HepG2 (cell line): Measurements from ENCODE around the gene PRR23E. TPM values are rescaled to one million over a fixed set of nuclear protein-coding genes. Genes with fewer than 3 reads are reported as not detected.

ENCODE experiments used
- ATAC-seq: fragments of 200-7000 bp; cut with Tn5 transposase; 3 replicates; pipeline ENCODE4 v1.9.1; 2020; ENCODE audit warnings: mild to moderate bottlenecking, moderate library complexity
- BruUV-seq: library from RNA; stranded (reverse); fragments of 400-500 nt; replicated peaks from 2 replicates; lab custom pipeline; 2021; lab: Mats Ljungman, UMichigan
- CTCF ChIA-PET: fragments of 300-600 bp; formaldehyde crosslinking; extraction: SDS; loops from one replicate; lab custom pipeline; 2021; ENCODE audit warnings: low total read pairs, inconsistent platforms, low intra/inter-chr PET ratio; lab: Yijun Ruan, JAX
- POLR2A ChIA-PET: fragments of 350-600 bp; sonication (Branson Sonifier 250); formaldehyde crosslinking; loops from one replicate; lab custom pipeline; 2020; ENCODE audit warnings: antibody characterized with exemption, inconsistent platforms; lab: Yijun Ruan, JAX
- DNase-seq: peaks from one replicate; pipeline ENCODE4 v3.0.0-alpha.2; 2015; ENCODE audit warnings: low spot score
- FAIRE-seq: peaks from 3 replicates; lab custom pipeline; 2011; peaks lifted over from hg19 to GRCh38; lab: Jason Lieb, UNC
- H2AFZ ChIP-seq: one replicate; pipeline ENCODE4 v1.6.1; 2011; ENCODE audit warnings: low read length, inconsistent platforms
- H3K27ac ChIP-seq: fragments of 300-600 bp; 3 replicates; pipeline ENCODE4 v1.8.0; 2011; ENCODE audit warnings: mixed run types, mild to moderate bottlenecking, mixed read lengths, low read length, inconsistent platforms; ENCODE audit not compliant: insufficient read depth; ENCODE audit errors: extremely low read length
- H3K27me3 ChIP-seq, 2 experiments: fragments of 200-600 bp in 1 of 2; 2 replicates in 1 of 2; 3 replicates in 1 of 2; pipeline versions ENCODE4 v1.6.0 to v1.8.0; 2011; ENCODE audit warnings: low read length in 2 of 2, mild to moderate bottlenecking in 2 of 2, moderate library complexity in 2 of 2, inconsistent platforms in 1 of 2; ENCODE audit not compliant: insufficient read depth in 2 of 2, control insufficient read depth in 1 of 2
- H3K36me3 ChIP-seq, 2 experiments: fragments of 200-600 bp in 1 of 2; replicated peaks in 1 of 2; 2 replicates in 1 of 2; 3 replicates in 1 of 2; pipeline versions ENCODE4 v1.5.1 to v1.8.0; 2011; ENCODE audit warnings: low read length in 2 of 2, inconsistent platforms in 1 of 2; ENCODE audit not compliant: insufficient read depth in 2 of 2, control insufficient read depth in 1 of 2
- H3K4me1 ChIP-seq: 2 replicates; pipeline ENCODE4 v1.5.1; 2012; ENCODE audit warnings: low read length, inconsistent platforms; ENCODE audit not compliant: insufficient read depth
- H3K4me2 ChIP-seq: 2 replicates; pipeline ENCODE4 v1.6.0; 2011; ENCODE audit warnings: low read depth, low read length, inconsistent platforms
- H3K4me3 ChIP-seq, 3 experiments: fragments of 200-600 bp in 1 of 3; sonication (generic), shearing (Covaris generic) in 1 of 3; replicated peaks in 1 of 3; 2 replicates each; pipeline ENCODE4 v1.5.1; 2011 to 2016; ENCODE audit warnings: low read length in 3 of 3, inconsistent platforms in 2 of 3, low read depth in 2 of 3, mild to moderate bottlenecking in 2 of 3, control low read depth in 1 of 3, mixed read lengths in 1 of 3; ENCODE audit not compliant: insufficient read depth in 1 of 3
- H3K79me2 ChIP-seq: one replicate; pipeline ENCODE4 v1.6.1; 2011; ENCODE audit warnings: low read length, inconsistent platforms; ENCODE audit not compliant: insufficient read depth
- H3K9ac ChIP-seq: 2 replicates; pipeline ENCODE4 v1.6.0; 2011; ENCODE audit warnings: mild to moderate bottlenecking, low read depth, low read length, inconsistent platforms; ENCODE audit not compliant: insufficient read depth
- H3K9me3 ChIP-seq: 2 replicates; pipeline ENCODE4 v1.5.1; 2012; ENCODE audit warnings: mild to moderate bottlenecking, low read length
- H4K20me1 ChIP-seq: 2 replicates; pipeline ENCODE4 v1.6.0; 2011; ENCODE audit warnings: inconsistent platforms, mild to moderate bottlenecking, low read length, moderate library complexity; ENCODE audit not compliant: insufficient read depth
- GPN1 ChIP-seq: sonication (generic); formaldehyde crosslinking; IDR thresholded peaks from 2 replicates; pipeline ENCODE4 v1.5.1; 2020; ENCODE audit warnings: missing genetic modification reagents, borderline replicate concordance
- RFXANK ChIP-seq: IDR thresholded peaks from 2 replicates; pipeline ENCODE4 v1.6.1; 2016
- SRY ChIP-seq: sonication (generic); formaldehyde crosslinking; IDR thresholded peaks from 2 replicates; pipeline ENCODE4 v1.8.0; 2022; ENCODE audit warnings: mild to moderate bottlenecking, missing genetic modification reagents
- SSRP1 ChIP-seq: IDR thresholded peaks from 2 replicates; pipeline ENCODE4 v1.6.1; 2016; ENCODE audit warnings: control low read depth
- WGBS: methylation state at CpG from one replicate; pipeline ENCODE4 v1.1.6; 2017; ENCODE audit warnings: low lambda C conversion rate; 5-methylcytosine and 5-hydroxymethylcytosine counted together
- in situ Hi-C: cut with HindIII; loops from 2 replicates; pipeline ENCODE4 v1.10.0; 2017; ENCODE audit warnings: low pct_unique_long_range_greater_than_20kb; ENCODE audit not compliant: extremely low pct_ligation_motif_present
- intact Hi-C: fragments of 100-400 bp; cut with micrococcal nuclease; formaldehyde crosslinking; loops from one replicate; pipeline ENCODE4 v1.10.0; 2022; ENCODE audit not compliant: unreplicated experiment
- polyA plus RNA-seq, 8 experiments: library from polyadenylated mRNA; depleted of rRNA in 3 of 8; stranded (reverse) in 7 of 8; unstranded in 1 of 8; fragments of >200 nt; fragmentation: Illumina TruSeq in 4 of 8; extraction: Trizol in 4 of 8; gene quantifications; 2 replicates each; pipeline versions ENCODE4 v1.2.1 to v1.2.3, GENCODE V29; 2011 to 2016; ENCODE audit warnings: low read depth in 4 of 8, missing spikeins in 1 of 8, mixed read lengths in 1 of 8; ENCODE audit not compliant: insufficient read depth in 1 of 8
- total RNA-seq, 5 experiments: library from RNA; depleted of rRNA; stranded (reverse); fragments of >200 nt; fragmentation: Illumina TruSeq; extraction: Trizol; gene quantifications; 2 replicates each; pipeline ENCODE4 v1.2.3, GENCODE V29; 2016; ENCODE audit warnings: low read depth in 1 of 5
- TF ChIP-seq, protein P1 (sequence below): sonication (generic); formaldehyde crosslinking; IDR thresholded peaks from 2 replicates; pipeline ENCODE4 v1.4.0; 2020; ENCODE audit warnings: missing genetic modification reagents, borderline replicate concordance
- TF ChIP-seq, protein P2 (sequence below): sonication (generic); formaldehyde crosslinking; IDR thresholded peaks from 2 replicates; pipeline ENCODE4 v1.4.0; 2020; ENCODE audit warnings: missing genetic modification reagents
- TF ChIP-seq, protein P3 (sequence below): sonication (generic); formaldehyde crosslinking; IDR thresholded peaks from 2 replicates; pipeline ENCODE4 v1.5.0; 2020; ENCODE audit warnings: mild to moderate bottlenecking, missing genetic modification reagents

Gene PRR23E
- total and polyA plus RNA-seq, 2 of the 13 experiments (the other 11 are each of a cell fraction or from before 2014, with no cell fraction given) = not detected

DNA sequence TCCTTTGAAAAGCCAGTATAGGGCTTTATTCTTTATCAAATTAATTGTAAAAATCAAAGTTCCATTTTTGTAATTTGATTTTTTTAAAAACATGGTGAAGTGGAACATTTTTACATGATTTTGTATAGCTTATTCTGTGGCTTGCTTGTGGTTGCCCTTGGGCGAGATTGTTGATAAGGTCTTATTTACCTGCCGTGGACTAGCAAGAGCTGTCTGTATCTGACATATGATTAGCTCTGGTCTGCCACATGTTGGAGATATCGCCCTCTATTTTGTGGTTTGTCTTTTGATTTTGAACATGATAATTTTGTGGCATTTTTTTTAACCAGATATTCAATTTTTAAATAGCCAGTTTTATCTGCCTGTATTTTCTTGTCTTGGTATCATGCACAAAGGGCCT lies 844 bp downstream of the PRR23E start (continued):
- TF ChIP-seq RFXANK (CRISPR knock-in tag) = no peak
- TF ChIP-seq, all 625 proteins: peak for 0

DNA sequence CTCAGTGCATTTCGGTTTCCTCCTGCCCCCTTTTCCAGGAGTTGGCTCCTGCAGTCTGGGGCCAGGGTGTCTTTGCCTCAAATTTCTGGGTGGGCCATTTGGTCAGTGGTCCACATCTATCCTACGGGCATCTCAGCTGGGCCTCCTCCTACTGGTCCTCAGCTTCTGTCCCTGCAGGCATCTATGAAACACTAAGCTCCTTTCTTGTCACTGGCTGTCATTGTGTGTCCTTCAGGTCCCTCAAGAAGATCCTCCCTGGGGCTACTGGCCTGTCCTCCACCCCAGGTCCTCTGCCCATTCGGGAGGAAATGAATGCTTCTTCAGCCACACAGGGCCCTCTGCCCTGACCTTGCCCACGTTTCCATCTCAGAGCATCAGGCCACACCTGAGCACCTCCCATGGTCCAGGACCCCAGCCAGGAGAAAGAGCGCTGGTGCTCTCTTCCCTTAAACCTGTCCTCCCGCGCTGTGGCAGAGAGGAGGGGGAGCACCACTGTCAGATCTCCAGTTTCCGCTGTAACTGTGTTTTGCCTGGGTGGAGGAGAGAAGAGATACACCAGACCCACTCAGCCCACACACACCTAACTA lies 1.8 kb downstream of the PRR23E start:
- peaks cover 18% of the 10 kb centered on the region for H3K9me3 ChIP-seq
- CTCF ChIA-PET = no interaction called here
- POLR2A ChIA-PET = no interaction called here

More for the DNA sequence above, 1.8 kb downstream of the PRR23E start:
- Histone ChIP-seq H4K20me1 (no peaks in the 10 kb centered on the region), H3K79me2 (no peaks in the 10 kb centered on the region), H3K4me3 (no peak overlapping the region), H2AFZ (no peak overlapping the region), H3K27me3 (peaks cover 0 to 8% of the 10 kb centered on the region in 2 experiments; a peak in 1 of 5 replicates), H3K36me3 (no peaks in the 10 kb centered on the region), H3K9ac (no peak overlapping the region), H3K4me1 (peaks cover 16% of the 10 kb centered on the region), H3K4me2 (no peak overlapping the region), H3K27ac (no peak overlapping the region)
- 61% methylated on average over 8 of the region's 8 CpGs for WGBS
- in situ Hi-C loops = no loop called here
- intact Hi-C loops = no loop called here
- DNase-seq (no peak), FAIRE-seq (no peak), ATAC-seq (no peak)
- TF ChIP-seq, protein P1, sequence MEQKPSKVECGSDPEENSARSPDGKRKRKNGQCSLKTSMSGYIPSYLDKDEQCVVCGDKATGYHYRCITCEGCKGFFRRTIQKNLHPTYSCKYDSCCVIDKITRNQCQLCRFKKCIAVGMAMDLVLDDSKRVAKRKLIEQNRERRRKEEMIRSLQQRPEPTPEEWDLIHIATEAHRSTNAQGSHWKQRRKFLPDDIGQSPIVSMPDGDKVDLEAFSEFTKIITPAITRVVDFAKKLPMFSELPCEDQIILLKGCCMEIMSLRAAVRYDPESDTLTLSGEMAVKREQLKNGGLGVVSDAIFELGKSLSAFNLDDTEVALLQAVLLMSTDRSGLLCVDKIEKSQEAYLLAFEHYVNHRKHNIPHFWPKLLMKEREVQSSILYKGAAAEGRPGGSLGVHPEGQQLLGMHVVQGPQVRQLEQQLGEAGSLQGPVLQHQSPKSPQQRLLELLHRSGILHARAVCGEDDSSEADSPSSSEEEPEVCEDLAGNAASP (CRISPR knock-in tag) = no peak
- TF ChIP-seq SRY (CRISPR knock-in tag) (no peak), GPN1 (CRISPR knock-in tag) (no peak), SSRP1 (CRISPR knock-in tag) (no peak)
- TF ChIP-seq, protein P2, sequence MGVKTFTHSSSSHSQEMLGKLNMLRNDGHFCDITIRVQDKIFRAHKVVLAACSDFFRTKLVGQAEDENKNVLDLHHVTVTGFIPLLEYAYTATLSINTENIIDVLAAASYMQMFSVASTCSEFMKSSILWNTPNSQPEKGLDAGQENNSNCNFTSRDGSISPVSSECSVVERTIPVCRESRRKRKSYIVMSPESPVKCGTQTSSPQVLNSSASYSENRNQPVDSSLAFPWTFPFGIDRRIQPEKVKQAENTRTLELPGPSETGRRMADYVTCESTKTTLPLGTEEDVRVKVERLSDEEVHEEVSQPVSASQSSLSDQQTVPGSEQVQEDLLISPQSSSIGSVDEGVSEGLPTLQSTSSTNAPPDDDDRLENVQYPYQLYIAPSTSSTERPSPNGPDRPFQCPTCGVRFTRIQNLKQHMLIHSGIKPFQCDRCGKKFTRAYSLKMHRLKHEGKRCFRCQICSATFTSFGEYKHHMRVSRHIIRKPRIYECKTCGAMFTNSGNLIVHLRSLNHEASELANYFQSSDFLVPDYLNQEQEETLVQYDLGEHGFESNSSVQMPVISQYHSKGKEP = no peak
- TF ChIP-seq, protein P3, sequence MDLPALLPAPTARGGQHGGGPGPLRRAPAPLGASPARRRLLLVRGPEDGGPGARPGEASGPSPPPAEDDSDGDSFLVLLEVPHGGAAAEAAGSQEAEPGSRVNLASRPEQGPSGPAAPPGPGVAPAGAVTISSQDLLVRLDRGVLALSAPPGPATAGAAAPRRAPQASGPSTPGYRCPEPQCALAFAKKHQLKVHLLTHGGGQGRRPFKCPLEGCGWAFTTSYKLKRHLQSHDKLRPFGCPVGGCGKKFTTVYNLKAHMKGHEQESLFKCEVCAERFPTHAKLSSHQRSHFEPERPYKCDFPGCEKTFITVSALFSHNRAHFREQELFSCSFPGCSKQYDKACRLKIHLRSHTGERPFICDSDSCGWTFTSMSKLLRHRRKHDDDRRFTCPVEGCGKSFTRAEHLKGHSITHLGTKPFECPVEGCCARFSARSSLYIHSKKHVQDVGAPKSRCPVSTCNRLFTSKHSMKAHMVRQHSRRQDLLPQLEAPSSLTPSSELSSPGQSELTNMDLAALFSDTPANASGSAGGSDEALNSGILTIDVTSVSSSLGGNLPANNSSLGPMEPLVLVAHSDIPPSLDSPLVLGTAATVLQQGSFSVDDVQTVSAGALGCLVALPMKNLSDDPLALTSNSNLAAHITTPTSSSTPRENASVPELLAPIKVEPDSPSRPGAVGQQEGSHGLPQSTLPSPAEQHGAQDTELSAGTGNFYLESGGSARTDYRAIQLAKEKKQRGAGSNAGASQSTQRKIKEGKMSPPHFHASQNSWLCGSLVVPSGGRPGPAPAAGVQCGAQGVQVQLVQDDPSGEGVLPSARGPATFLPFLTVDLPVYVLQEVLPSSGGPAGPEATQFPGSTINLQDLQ (CRISPR knock-in tag) = no peak
- BruUV-seq = no TSS peak
